ENCODE measurements around the gene EFCC1.

DNA sequence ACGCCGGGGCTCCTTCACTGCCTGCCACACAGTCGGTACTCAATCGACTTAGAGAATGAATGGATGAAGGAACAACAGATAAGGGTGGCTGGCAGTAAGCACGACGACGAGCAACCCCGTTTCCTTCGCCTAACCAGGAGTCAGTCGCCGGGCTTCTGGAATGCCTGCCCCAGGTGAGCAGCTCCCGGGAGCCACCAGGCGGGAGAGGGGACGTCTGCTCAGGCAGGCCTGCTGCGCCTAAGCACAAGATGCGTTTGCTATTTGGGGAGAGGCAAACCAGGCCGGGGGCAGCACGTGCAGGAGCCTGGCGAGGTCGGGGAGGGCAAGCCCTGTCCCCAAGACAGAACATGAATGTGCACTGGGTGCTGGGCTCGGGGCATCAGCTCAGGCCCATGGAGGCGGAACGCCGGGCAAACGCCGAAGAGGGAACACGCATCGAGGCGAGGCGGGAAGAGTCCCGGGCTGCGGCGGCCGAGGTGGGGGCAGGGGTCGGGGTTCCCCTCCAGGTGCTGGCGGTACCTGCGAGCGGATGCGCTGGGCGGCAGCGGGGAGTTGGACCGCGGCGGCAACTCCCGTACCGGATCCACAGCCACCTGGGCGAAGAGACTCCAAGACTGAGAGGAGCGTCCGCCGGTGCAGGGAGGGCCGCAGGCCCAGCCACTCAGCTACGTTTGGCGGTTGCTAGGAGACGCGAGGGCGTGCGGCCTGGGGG is 7.5 kb upstream of the EFCC1 start, which contains the start of gene CFAP92:
- TF ChIP-seq ZNF274 (IDR thresholded peaks at IDR 0.05; ENCODE audit: low read depth, low read length) (no peak), EGR1 (IDR thresholded peaks at IDR 0.05; ENCODE audit: low read depth) (no peak), POLR2A (IDR thresholded peaks at IDR 0.05; ENCODE audit: borderline replicate concordance, extremely low read depth, insufficient read depth, insufficient read length) (no peak), SIN3A (IDR thresholded peaks at IDR 0.05; ENCODE audit: low read depth) (no peak), POLR2AphosphoS5 (IDR thresholded peaks at IDR 0.05; ENCODE audit: low read depth, low read length) (no peak), EZH2 (IDR thresholded peaks at IDR 0.05) (no peak), ZFX (IDR thresholded peaks at IDR 0.05) (no peak), SP1 (IDR thresholded peaks at IDR 0.05; ENCODE audit: low read depth) (no peak), RAD21 (IDR thresholded peaks at IDR 0.05; ENCODE audit: low read depth) (no peak)
- TF ChIP-seq, protein P1, sequence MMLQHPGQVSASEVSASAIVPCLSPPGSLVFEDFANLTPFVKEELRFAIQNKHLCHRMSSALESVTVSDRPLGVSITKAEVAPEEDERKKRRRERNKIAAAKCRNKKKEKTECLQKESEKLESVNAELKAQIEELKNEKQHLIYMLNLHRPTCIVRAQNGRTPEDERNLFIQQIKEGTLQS (IDR thresholded peaks at IDR 0.05), result no peak
- TF ChIP-seq, protein P2, sequence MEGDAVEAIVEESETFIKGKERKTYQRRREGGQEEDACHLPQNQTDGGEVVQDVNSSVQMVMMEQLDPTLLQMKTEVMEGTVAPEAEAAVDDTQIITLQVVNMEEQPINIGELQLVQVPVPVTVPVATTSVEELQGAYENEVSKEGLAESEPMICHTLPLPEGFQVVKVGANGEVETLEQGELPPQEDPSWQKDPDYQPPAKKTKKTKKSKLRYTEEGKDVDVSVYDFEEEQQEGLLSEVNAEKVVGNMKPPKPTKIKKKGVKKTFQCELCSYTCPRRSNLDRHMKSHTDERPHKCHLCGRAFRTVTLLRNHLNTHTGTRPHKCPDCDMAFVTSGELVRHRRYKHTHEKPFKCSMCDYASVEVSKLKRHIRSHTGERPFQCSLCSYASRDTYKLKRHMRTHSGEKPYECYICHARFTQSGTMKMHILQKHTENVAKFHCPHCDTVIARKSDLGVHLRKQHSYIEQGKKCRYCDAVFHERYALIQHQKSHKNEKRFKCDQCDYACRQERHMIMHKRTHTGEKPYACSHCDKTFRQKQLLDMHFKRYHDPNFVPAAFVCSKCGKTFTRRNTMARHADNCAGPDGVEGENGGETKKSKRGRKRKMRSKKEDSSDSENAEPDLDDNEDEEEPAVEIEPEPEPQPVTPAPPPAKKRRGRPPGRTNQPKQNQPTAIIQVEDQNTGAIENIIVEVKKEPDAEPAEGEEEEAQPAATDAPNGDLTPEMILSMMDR (IDR thresholded peaks at IDR 0.05 in 2 of 3, conservative IDR thresholded peaks at IDR 0.05 in 1 of 3; ENCODE audit: borderline replicate concordance in 1 of 3, insufficient read depth in 1 of 3, low read depth in 2 of 3, low read length in 2 of 3), result no peak
- TF ChIP-seq, protein P3, sequence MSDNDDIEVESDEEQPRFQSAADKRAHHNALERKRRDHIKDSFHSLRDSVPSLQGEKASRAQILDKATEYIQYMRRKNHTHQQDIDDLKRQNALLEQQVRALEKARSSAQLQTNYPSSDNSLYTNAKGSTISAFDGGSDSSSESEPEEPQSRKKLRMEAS (IDR thresholded peaks at IDR 0.05), result no peak
- TF ChIP-seq, protein P4, sequence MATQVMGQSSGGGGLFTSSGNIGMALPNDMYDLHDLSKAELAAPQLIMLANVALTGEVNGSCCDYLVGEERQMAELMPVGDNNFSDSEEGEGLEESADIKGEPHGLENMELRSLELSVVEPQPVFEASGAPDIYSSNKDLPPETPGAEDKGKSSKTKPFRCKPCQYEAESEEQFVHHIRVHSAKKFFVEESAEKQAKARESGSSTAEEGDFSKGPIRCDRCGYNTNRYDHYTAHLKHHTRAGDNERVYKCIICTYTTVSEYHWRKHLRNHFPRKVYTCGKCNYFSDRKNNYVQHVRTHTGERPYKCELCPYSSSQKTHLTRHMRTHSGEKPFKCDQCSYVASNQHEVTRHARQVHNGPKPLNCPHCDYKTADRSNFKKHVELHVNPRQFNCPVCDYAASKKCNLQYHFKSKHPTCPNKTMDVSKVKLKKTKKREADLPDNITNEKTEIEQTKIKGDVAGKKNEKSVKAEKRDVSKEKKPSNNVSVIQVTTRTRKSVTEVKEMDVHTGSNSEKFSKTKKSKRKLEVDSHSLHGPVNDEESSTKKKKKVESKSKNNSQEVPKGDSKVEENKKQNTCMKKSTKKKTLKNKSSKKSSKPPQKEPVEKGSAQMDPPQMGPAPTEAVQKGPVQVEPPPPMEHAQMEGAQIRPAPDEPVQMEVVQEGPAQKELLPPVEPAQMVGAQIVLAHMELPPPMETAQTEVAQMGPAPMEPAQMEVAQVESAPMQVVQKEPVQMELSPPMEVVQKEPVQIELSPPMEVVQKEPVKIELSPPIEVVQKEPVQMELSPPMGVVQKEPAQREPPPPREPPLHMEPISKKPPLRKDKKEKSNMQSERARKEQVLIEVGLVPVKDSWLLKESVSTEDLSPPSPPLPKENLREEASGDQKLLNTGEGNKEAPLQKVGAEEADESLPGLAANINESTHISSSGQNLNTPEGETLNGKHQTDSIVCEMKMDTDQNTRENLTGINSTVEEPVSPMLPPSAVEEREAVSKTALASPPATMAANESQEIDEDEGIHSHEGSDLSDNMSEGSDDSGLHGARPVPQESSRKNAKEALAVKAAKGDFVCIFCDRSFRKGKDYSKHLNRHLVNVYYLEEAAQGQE (IDR thresholded peaks at IDR 0.05; ENCODE audit: low read depth), result no peak
